Tibial nerve (tissue), 4 donors: ENCODE results near the gene RANGRF.

Source experiments
- EP300 ChIP-seq, 2 donors: sonication (generic); formaldehyde crosslinking; IDR thresholded peaks; one replicate each; pipeline ENCODE4 v1.6.1; 2017; ENCODE audit warnings: antibody characterized with exemption in 2 of 2, mild to moderate bottlenecking in 1 of 2
- TF ChIP-seq, protein P1 (sequence below), 5 experiments: fragments of 200-600 bp in 3 of 5; fragments of 450-650 bp in 2 of 5; sonication (generic) in 3 of 5; IDR thresholded peaks; one replicate each; pipeline ENCODE4 v1.5.1; 2016 to 2019; ENCODE audit warnings: antibody characterized with exemption in 5 of 5, mild to moderate bottlenecking in 3 of 5, moderate library complexity in 2 of 5

DNA sequence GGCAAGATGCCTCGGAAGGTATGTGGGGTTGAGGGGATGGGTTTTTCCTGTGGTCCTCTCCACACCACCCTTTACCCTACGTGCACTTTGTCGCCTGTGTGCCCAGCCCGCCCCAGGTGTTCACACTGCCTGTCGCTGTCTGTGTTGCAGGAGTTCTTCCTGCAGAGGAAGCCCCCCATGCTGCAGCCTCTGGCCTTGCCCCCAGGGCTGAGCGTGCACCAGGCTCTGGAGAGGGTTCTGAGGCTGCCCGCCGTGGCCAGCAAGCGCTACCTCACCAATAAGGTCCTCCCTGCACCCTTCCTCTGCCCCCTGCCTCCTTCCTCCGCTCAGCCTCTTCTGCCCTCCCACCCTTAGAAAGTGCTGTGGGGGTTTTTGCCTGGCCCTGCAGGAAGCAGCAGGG is 24.1 kb upstream of the RANGRF start:
- TF ChIP-seq, protein P1, sequence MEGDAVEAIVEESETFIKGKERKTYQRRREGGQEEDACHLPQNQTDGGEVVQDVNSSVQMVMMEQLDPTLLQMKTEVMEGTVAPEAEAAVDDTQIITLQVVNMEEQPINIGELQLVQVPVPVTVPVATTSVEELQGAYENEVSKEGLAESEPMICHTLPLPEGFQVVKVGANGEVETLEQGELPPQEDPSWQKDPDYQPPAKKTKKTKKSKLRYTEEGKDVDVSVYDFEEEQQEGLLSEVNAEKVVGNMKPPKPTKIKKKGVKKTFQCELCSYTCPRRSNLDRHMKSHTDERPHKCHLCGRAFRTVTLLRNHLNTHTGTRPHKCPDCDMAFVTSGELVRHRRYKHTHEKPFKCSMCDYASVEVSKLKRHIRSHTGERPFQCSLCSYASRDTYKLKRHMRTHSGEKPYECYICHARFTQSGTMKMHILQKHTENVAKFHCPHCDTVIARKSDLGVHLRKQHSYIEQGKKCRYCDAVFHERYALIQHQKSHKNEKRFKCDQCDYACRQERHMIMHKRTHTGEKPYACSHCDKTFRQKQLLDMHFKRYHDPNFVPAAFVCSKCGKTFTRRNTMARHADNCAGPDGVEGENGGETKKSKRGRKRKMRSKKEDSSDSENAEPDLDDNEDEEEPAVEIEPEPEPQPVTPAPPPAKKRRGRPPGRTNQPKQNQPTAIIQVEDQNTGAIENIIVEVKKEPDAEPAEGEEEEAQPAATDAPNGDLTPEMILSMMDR (IDR thresholded peaks at IDR 0.05), result no peak
- no peak for TF ChIP-seq EP300 (IDR thresholded peaks at IDR 0.05)
